ENCODE data around the gene KLHL35.

KLHL35 gene

DNA sequence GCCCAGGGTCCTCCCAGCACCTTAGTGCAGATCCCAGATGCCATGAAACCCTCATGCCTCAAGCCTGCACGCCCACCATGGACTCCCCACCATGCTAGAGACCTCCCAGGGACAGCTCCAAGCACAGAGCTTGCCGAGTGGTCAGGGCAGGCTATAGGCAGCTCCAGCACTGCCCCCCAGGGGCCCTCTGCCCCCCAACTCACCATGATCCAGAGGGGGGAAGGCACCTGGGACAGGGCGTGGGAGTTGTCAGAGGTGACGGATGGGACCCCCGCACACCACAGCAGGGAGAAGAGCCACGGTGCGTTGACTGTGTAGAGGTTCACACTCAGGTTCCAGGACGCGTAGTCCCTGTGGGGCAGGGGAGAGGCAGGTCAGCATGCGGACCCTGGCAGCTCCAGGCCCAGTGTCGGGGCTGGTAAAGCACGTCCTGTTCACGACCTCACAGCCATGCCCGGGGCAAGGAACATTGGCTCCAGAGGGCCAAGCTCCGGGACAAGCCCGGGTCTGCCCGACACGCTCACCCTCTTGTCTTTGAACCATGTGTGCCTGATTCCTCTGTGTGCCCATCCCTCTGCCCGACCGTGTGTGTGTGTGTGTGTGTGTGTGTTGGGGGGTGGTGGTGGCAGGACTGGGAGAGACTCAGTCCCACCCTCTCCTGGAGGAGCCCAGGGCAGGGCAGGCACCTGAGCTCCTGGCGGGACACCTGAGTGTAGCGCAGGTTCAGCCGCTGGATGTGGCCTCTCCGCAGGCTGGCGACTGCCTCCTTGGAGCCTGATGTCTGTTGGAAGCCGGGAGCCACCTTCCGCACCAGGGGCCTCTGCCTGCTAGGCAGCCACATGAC is 8.2 kb upstream of the KLHL35 start:
- no peak for DNase-seq

DNA sequence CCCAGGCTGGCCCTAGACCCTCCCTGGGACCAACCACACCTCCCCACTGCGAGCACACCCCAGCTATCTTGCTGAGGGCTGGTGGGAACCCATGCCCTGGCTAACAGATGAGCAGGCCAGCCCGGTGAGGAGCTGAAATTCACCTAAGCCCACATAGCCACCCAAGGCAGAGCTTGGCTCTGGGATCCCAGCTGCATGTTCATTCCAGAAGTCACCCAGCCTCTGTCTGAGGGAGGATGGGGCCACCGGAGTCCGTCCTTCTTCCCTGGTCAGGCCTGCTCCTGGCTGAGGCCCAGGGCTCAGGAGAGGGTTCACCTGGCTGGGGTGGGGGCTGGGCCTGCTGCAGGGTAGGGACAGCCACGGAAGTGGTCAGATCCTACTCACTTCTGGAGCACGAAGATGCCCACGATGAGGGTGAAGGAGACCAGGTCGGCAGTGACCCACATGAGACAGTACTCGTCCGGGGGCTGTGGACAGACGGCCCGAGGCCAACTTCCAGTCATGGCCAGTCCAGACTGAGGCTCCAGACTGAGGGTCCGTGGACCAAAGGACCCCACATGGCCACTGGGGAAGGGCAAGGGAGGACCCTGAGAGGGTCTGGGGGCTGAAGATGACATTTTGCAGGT is 6.6 kb upstream of the KLHL35 start:
- no peak for DNase-seq

DNA sequence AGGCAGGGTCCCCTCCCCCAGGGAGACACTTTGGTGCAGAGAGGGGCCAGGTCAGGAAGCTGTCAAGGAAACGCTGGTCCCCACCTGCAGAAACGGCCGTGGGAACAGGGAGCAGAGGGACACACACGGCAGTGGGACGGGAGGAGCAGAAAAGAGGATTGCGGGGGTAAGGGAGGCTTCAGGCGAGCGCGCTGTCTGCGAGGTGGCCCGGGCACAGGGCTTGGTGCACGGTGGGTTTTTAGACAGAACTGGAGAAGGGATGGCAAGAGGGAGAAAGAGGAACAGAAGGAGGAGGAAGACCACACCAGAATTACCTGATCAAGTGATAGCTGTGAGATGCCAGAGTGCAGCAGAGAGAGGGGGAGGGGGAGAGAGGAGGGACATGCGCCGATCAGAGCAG is 6.0 kb upstream of the KLHL35 start:
- no peak for DNase-seq

DNA sequence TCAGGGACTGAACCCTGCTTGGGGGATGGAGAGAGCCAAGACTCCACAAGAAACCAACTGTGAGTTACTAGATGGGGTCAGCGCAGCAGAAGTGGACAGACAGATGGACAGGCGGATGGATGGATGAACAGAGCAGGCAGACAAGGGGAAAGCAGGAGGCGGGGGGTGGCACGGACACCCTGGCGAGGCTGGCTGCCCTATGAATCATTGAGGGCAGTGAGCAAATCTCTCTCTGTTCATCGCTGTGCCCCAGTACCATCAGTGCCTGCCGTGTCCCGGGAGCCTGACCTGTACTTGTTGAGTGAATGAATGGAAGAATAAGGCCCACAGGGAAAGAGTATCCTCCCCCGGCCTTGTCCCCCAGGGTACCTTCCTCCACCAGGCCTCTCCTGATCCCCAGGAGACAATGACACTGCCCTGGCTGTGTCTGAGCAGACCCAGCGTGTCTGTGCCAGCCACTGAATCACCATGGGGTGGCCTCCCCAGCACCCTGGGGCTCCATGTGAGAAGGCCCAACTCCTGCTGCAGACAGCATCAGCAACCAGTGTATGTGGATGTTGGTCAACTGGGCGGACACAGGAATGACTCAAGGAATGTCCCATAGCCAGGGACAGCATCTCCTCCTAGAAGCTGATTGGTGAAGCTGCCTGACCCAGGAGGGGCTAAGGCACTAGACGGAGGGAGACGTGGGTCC is 5.1 kb upstream of the KLHL35 start:
- no peak for DNase-seq

DNA sequence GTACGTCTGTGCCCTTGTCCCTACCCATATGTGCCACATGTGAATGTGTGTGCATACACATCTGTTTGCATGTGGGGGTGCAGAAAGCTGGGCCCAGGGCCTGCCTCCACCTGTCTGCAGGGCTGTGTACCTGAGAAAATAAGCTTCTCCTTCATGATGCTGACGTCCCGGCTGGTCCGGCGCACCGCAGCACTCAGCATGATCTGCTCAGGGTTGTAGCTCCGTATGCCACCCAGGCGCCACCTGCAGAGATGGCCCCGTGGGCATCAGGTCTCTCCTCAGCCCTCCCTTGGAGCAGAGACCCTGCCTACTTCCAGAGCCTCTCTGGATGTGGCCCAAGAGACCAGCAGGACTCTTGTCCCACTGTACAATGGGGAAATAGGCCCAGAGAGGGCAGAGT is 3.8 kb upstream of the KLHL35 start:
- DNase-seq, result no peak

DNA sequence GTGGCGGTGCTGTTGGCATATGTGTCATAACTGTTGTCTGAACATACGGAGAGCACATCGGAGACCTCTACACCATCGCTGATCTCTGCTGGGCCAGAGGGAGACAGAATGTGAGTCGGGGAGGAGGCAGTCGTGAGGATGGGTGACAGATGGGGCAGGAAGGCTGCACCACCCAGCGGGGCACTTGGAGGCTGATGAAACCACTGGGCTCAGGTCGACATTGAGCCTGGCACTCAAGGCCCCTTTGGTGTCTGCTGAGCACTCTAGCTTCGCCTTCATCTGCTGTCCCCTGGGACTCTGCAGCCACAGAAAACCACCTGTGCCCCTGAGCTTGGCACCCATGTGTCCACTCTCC is 2.5 kb upstream of the KLHL35 start:
- no peak for DNase-seq

DNA sequence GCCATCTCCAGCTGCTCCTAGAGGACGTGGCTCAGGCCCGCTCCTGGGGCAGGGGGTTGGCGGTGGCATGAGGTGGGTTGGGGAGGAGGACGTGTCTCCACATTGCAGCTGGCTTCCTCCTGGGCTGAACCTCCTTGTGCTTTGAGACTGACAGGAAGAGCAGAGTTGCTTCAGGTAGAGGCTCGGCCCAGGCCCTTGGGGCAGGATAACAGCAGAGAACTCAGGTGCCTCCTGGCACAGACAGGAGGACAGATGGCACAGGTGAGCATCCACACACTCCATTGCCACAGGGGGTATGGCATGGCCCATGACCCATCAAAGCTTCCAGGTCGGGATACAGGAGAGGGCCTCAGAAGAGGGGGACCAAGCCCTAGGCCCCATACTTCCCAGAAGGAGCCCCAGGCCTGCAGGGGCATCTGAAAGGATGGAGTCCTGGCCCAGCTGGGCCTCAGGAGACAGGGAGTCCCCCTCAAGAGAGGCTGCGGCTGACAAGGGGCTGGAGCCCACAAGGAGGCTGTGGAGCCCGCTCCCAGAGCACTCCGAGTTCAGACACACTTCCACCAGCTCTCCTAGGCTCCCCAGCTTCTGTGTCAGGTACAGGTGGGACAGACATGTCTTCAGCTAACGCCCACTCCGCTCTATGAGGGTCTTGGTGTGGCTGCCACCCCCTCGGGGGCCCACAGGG is 2.0 kb upstream of the KLHL35 start:
- DNase-seq, result no peak

DNA sequence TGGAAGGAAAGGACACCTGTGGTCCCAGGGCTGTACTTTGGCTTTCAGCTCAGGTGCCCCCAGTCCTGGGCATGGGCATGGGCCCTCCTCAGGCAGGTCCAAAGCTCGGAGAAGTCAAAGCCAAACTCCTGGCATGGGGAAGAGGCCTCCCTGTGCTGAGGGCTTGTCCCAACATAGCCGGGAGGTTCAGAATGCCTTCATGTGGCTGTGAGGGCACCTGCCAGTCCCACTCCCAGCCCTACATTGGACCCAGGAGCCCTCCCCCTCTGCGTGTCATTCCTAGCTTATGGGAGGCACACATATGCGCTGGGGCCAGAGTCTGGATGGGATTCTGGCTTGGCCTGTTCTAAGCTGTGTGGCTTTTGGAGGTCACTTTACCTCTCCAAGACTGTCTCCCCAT is 1.0 kb upstream of the KLHL35 start:
- no peak for DNase-seq

DNA sequence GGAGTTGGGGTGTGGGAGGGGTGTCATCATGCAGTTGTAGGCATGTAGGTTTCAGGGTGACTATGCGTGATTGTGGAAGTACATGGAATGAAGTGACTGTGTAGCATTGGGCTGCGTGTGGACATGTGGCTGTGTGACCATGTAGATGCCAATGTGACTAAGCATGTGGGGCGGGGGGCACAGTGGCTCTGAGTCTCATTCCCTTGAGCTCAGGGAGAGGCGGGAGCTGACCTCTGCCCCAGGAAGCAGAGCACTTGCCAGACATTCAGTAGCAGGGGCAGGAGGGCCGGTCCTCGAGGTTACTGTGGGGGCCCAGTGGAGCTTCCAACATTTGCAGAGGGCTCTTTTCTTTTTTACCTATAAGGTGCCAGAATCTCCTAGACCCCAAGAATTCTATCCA is 440 bp upstream of the KLHL35 start:
- no peak for DNase-seq

DNA sequence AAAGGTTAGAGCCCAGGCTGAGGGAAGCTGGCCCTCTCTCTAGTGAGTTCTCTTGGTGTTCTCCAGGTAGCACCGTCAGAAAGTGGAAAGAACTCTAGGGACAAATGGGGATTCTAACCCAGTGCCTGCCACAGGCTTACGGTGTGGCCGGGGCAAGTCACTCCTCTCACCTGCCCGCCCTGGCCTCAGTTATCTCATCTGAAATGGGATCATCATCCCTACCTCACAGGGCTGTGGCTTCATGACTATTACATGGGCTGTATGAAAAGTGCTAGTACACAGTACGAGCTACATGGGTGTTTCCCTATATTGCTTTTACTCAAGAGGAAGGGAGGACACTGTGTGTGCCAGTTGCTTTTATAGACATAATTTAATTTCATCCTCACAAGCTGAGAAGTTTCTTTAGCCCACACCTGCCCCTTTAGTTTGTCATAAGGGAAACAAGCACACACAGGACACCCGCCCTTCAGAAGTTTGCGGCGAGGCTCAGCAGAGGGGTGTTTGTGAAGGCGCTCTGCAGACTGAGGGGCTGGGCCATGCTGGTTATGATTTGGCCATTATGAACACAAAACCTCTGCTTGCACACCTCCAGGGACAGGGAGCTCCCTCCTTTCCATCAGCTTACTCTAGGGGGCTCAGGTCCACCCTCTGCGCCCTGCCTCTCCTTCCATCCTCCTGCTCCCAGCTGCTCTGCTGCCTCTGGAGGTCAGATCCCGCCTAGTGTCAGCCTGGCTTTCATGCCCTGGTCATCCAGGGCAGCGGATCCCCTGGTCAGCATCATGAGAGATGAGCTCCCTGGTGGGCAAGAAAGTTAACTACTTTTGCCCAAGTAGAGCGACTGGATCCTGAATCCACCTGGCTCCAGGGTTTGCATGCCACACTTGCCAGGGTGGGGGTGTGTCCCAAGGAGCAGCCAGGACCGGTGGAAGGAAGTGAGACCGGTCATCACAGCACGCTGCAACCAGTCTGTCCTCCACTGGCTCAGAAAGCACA is 1.2 kb downstream of the KLHL35 start:
- DNase-seq, result no peak

DNA sequence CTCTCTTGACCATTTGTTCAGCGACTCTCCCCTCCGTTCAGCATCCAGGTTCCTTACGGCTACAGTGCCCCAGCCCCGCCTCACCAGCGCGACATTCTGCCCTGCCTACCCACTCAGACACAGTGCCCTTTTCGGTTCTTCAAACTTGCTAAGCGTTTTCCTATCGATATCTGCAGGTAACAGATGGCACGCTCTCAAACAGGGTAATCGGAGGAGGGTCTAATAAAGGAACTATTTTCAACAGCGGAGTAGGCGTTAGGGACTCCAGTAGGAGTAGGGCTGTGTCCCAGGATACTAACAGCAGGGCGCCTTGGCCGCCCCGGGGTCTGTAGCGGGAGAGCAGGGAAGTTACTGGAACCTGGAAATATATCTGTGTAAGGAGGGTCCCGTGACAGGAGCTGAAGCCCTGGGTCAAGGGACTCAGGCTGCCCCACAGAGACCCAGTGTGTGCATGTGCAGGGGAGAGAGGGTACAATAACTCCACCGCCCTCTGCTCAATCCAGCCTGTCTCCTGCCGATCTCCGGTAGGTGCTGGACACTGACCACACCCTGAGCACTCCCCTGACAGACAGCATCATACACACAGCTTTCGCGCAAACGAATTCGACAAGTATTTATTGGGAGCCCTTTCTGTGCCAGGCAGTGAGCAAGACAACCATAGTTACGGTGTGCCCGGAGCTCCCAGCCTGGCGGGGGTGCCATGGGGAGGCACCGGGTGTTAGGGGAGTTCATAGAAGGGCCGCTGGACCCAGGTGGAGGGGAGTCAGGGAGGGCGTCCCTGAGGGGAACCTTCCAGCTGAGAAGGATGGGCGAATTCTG is 2.1 kb downstream of the KLHL35 start:
- no peak for DNase-seq

DNA sequence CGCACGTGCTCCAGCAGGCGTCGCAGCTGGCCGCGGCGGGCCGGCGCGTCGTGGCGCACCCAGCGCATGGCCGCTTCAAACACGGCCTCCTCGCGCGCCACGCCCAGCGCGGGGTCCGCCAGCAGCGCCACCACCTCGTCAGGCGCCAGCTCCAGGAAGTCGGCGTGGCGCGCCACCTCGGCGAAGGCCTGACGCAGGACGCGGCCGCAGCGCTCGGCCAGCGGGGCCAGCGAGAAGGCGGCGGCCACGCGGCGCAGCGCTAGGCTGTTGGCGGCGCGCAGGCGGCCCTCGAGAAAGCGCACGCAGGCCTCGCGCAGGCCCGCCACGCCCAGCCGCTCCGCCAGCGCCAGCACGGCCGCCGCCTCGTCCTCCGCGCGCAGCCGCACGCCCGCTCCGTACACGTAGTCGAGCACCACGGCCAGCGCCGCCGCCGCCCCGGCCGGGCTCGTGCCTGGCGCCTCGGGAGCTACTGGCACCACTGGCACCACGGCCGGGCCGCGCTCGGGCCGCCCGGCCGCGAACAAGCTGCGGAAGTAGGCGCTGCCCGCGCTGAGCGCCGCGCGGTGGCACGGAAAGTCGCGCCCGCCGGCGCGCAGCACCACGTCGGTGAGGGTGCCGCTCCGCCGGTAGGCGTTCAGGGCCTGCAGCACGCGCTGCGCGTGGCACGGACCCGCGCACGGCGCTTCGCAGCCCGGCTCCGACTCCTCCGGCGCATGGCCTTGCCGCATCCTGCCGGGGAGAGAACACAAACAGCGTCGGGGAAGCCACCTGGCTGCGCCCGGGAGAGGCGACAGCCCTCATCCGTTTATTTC is 2.9 kb downstream of the KLHL35 start:
- peak; percentile 86 for DNase-seq

DNA sequence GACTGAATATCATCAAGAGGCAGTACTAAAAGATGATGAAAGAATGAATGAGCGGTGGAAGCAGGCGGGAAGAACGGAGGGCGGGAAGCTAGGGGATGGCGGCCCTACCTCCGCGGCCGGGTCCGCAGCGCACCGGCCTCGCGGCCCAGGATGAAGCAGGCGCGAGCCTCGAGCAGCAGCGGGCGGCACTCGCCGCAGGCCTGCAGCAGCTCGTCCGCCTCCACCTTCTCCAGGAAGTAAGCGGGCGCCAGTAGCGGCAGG is 3.4 kb downstream of the KLHL35 start:
- DNase-seq, result no peak

DNA sequence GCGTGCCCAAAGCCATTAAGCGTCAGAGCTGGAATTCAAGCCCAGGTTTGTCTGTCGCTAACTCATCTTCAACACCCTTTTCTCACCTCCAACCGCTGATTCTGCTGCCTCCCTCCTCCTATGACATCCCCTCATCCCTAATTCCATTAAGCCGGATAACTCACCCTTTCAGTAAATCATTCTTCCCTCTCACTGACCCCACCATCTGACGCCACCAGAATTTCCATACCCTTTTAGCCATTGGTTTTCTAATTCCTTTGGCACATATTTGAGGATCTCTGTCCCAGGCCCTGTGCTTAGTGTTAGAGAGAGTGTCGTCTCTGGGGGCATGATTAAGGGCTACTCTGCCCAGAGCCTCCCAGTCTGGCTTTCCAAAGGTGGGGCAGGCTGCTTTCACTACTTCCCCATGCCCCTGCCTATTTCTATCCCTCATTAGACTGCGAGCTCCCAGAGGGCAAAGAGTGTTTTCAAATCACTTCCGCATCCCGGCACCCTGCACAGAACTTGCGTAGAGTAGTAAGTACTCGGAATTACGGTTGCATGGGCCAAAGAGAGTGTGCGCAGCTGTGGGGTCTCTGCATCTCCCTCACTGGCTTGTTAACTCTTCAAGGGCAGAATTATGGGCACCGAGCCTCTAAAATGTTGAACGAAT is 3.9 kb downstream of the KLHL35 start:
- DNase-seq, result no peak

DNA sequence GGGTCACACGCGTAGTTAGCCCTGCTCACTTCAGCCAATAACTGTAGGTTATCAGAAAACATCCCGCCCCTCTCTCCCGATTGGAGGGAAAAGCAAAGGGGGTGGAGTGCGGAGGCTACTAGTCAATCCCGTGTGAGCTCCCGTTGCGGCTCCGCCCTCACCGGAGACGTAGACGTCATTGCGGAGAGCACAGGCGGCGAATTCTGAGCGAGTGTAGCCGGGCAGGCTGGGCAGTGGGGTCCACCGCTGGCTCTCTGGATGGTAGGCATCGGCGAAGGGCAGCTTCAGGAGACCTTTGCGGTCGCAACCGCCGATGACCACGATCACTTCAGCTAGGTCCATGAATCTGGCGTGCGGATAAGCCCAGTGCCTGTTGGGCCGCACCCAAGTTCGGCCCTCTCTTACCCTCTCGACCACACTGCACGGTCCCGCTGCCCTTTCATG is 4.7 kb downstream of the KLHL35 start:
- no peak for DNase-seq

DNA sequence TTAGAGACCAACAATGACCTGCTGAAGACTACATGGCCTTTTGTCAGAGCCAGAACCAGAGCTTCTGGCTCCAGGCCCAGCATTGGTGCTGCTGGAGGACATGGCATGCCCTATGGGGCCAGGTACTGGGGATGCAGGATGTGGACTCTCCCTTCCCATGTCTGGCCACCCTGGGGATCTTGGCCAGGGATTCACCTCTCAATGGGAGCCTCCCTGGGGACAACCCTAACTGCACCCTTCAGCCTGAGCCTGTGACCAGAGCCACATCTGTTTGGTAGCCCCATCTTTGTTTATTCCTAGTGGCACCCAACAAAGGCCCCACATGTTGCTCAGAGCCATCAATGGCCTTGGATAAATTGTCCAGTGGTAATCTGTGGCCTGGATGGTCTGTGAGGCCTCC is 5.8 kb downstream of the KLHL35 start:
- DNase-seq, result no peak

DNA sequence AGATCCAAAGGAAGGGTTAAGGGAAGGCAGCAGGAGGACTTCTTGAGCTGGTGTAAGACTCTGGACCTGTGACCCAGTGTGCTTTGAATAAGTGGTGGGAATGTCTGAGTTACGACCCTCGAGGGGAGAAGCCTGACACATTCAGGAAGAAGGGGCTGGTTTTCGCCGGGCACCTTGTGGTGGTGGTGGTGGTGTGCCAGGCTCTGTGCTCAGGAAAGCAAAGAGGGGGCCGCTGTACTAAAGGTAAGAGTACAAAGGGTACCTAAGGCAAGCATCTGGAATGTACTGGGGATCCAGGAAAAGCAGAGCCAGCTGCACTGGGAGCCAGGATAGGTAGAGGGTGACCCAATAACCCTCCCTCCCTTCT is 6.3 kb downstream of the KLHL35 start:
- no peak for DNase-seq

DNA sequence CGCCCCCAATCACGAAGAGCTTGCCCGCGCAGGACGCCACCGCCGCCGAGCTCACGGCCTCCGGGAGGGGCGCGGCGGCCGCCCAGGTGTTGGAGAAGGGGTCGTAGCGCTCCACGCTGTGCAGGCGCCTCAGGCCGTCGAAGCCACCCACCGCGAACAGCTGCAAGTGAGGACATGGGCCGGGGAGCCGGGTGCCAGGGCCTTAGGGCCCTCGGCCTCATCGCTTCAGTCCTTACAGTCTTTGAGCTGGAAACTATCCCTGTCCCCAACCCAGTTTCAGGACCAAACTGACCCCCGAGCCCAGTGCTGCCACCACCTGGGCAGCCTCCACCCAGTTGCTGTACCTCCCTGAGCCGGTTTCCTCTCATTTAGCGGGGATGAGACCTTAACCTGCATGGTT is 7.6 kb downstream of the KLHL35 start:
- no peak for DNase-seq

DNA sequence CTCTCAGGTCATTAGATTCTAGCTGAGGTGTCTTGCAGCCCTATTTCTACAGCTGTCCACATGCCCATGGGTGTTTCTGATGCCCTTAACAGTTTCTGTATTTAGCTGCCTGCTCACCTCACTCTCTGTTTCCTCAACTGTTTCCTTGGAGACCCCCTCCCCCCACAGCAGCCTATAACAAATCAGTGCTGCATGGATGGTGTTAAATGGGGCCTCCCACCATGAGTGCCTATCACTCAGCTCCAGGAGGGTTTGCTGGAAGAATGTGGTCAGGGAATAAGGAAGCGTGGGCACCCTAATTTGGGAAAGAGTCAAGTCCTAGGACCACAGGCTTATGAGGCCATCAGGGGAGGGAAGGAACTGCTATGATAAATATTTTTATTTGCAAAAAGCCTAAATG is 8.6 kb downstream of the KLHL35 start:
- no peak for DNase-seq

DNA sequence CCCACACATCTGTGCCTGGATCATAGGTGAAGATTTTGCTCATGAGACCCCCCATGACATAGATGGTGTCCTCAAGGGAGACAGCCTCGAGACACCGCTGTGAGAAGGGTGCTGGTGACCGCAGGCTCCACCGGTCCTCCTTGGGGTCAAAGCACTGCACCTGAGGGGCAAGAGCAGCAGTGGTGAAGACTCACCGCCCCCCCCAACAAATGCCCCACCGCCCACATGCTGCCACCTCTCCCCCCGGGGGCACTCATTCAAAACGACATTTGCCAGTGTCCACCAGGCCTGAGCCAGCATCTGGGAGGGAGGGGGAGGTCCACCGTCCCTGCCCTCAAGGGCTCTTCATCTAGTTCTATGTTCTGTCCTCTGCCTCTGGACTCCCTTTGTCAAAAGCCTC is 9.3 kb downstream of the KLHL35 start:
- DNase-seq, result no peak

All from RPMI8226 (cell line).